ENCODE results near the gene EIF1B.

GRCh38 chr3:40262331-40262730, 47.2 kb upstream of the EIF1B start:
- TF ChIP-seq CTCF (IDR thresholded peaks at IDR 0.05) (no peak), POLR2AphosphoS5 (IDR thresholded peaks at IDR 0.05) (no peak)
